Measurements from ENCODE around the gene PSMD13. TPM values are rescaled to one million over a fixed set of nuclear protein-coding genes. Genes with fewer than 3 reads are reported as not detected.

Gene PSMD13
- total RNA-seq, 1 donor from 2014 or later, result 87.5 TPM

GRCh38 chr11:291281-292210, 54.8 kb downstream of the PSMD13 start:
- intact Hi-C loops (cut with DNase I), result no loop called here
- DNase-seq (ENCODE audit: low spot score), result peak; percentile 53

- intact Hi-C loops (cut with DNase I), result no loop called here
- DNase-seq (ENCODE audit: low spot score), result peak; percentile 73
Measured at GRCh38 chr11:292211-293121, 55.7 kb downstream of the PSMD13 start.

DNA sequence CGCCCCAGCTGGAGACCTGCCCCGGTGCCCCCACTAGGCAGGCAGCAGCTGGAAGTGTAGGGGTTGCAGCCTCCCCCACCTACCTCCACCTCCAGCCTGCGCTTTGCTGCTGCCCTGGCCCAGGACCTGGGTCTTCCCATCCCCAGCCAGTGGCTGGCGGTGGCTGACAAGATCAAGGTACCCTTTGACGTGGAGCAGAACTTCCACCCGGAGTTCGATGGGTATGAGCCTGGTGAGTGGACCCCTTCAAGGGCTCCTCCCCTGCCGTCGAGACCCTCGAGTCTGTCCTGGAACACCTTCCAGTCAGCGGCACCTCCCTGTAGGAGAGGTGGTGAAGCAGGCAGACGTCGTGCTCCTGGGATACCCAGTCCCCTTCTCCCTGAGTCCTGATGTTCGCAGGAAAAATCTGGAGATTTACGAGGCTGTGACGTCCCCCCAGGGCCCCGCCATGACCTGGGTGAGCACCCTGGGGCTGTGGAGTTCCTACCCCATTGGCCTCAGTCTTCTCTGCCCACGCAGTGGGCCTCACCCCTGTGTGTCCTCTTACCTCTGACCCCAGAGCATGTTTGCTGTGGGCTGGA, 56.6 kb downstream of the PSMD13 start:
- intact Hi-C loops (cut with DNase I), result no loop called here
- peak; percentile 72 for DNase-seq (ENCODE audit: low spot score)

GRCh38 chr11:293852-294661, 57.3 kb downstream of the PSMD13 start:
- intact Hi-C loops (cut with DNase I), result no loop called here
- peak; percentile 60 for DNase-seq (ENCODE audit: low spot score)

GRCh38 chr11:294780-295179, 58.0 kb downstream of the PSMD13 start:
- intact Hi-C loops (cut with DNase I), result no loop called here
- peak; percentile 73 for DNase-seq (ENCODE audit: low spot score)

DNA sequence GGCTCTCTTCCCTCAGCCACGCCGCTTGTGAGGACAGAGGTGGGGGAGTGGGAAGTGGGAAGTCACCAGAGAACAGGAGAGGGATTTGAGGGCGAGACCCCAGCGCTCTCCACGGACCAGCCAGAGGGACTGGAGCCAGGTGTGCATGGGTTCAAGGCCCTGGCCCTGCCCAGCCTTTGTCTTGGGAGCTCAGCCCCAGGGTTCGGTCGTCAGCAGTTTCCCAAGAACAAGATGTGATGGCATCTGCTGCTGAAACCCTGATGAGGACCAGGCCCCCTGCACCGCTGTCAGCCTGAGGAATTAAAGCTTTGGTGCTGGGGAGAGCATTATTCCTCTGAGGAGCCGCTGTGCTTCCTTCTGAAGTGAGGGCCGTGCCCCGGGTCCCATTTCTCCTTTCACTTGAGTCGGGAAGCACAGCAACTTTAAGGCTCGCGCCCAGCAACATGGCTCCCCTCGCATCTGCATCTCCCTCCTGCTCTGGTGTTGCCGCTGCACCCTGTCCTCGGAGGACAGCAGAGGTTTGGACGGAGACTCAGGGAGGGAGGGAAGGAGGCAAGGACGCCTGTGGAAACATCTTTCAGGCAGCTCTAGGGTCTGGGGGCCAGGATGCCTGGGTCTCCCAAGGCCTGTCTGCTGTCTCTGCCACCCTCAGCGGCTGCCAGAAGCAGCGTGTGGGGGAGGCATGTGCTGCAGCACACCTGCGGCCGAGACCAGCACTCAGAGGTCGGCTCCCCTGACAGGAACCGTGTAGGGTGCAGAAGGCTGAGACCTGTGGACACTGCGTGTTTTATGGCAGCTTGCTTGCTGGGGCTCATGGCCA, 58.8 kb downstream of the PSMD13 start:
- intact Hi-C loops (cut with DNase I), result no loop called here
- no peak for DNase-seq (ENCODE audit: low spot score)

DNA sequence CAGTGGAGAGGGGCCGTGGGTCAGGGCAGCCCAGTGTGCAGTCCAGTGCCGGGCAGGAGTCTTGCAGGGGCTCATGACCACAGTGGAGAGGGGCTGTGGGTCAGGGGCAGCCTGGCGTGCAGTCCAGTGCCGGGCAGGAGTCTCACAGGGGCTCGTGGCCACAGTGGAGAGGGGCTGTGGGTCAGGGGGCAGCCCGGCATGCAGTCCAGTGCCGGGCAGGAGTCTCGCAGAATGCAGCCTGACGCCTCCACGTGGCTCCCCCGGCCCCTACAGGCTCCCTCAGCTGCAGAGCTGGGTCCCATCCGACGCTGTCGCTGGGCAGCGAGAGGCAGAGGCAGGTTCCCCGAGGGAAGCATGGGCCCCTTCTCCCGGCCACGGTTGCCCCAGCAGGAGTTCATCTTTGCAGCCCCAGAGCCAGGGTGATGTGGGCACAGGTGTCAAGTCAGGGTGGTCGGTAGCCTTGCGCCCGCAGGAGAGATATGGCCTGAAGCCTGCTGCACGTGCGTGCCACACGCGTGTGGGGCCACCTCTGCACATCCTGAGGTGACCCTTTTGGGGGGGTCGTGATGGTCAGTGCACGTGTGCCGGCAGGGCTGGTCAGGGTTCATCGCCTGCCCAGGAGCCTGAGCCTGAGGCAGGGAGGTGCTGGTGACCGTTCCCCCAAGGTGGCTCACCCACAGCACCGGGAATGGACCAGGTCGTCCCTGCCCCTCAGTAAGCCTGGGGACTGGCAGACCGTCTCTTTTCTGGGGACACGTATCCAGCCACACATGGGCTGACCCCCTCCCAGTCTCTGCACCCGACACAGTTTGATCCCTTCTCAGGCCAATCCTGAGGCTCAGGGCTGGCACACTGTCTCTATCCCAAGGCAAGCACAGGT, 59.6 kb downstream of the PSMD13 start:
- DNase-seq (ENCODE audit: low spot score), result peak; percentile 70
- intact Hi-C loops (cut with DNase I), result no loop called here

DNA sequence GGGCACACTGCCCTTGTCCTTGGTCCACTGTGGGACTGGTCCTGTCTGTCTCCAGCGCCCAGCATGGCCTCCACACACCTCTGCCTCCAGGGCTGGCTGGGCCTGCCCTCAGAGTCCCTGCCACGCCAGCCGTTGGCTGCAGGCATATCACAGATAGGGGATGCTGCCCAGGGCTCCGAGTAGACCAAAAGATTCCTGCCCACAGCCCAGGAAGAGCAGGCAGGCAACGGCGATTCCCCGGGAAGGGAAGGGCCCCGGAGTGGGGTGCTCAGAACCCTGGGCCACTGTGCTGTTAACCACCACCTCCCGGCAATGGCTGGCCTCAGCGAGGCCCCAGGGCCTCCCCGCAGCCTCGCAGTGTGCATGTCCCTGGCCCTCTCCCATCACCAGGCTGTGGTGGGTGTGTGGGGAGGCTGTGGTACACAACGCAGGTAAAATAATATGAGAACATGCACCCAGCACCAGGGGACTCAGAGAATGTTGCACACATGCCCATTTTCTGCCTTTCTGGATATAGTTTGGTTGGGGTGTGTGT, 60.3 kb downstream of the PSMD13 start:
- intact Hi-C loops (cut with DNase I), result no loop called here
- peak; percentile 68 for DNase-seq (ENCODE audit: low spot score)

GRCh38 chr11:297586-298405, 61.0 kb downstream of the PSMD13 start:
- DNase-seq (ENCODE audit: low spot score), result peak; percentile 74
- intact Hi-C loops (cut with DNase I), result no loop called here

- DNase-seq (ENCODE audit: low spot score), result peak; percentile 66
Measured at GRCh38 chr11:298406-299065, 61.8 kb downstream of the PSMD13 start.

DNA sequence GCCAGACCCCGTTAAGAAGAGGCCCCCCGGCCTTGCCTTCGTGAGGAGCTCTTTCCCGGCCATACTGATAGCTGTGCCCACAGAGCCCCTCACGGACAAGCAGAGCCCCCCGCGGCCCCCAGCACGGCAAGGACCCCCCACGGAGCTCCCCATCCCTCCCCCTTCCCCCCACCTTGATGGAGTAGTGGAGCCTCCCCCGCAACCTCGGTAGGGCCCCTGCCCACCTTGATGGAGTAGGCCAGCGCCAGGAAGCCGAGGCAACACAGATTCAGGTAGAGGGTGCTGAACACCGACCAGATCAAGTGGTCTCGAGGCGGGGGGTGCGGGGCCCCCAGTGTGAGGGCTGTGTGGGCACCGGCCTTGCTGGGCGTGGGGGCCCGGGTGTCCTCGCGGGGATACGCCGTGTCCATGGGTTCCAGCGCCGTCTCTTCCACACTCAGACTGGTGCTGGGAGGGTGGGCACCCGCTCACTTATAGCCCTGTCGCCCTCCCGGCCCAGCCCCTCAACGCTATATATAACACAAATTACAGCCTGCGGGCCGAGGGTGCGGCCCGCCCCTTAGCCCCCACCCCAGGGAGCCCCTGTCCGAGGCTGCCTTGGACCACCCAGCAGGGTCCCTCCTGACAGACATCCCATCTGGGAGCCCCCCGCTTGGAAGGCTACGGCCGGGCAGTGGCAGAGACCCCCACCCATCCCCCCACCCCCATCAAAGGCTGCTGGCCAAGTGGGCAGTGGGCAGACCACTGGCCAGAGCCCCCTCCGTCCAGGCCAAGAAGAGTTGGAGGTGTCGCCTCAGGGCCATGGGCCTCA, 62.5 kb downstream of the PSMD13 start, which contains the start of gene IFITM5:
IFITM5 (minus strand) TSS at position 446 of the 811 bp plus-strand sequence; CDS start at position 410, 36 bp downstream.
- intact Hi-C loops (cut with DNase I), result no loop called here
- DNase-seq (ENCODE audit: low spot score), result no peak

More at GRCh38 chr11:298406-299065, 61.8 kb downstream of the PSMD13 start:
- intact Hi-C loops (cut with DNase I), result no loop called here

DNA sequence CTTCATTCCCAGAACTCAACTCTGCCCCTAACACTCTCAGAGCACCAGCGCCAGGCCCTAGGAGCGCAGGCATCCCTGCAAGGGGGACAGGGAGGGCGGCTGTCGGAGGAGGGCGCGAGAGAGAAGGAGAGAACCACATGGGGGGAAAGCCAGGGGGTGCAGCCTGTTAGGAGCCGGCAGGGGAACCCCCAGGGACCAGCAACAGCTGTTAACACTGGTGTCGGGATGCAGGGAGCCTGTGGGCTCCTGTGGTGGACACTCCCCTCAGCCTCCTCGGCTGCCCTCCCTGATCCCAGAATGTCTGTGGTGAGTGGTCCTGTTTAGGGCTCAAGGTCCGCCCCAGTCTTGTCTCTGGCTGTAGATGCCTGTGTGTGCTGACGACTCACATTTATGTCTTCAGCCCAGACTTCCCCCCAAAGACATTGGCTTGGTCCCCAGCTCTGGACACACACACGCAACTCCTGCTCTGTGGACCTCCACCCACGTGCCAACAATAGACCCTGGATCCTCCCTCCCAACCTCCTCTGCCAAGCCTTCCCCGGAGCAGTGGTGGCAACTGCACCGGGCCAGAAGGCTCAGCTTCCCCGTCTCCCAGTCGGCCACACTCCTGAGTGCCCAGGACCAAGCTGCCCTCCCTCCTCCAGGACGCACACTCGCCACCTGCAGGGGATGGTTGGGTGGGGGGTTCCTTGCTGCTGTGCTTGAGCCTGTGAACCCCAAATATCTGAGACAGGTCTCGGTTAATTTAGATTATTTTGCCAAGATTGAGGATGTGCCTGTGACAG, 63.4 kb downstream of the PSMD13 start:
- no peak for DNase-seq (ENCODE audit: low spot score)
- intact Hi-C loops (cut with DNase I), result no loop called here
